GM10266 (cell line): ENCODE results near the gene BCAP31.
"Not testable (repeated sequence)": the region's sequence is repeated elsewhere in the genome, so short reads cannot be mapped to it uniquely, and the experiment has no call there.

Source experiments
- DNase-seq: peaks from one replicate; pipeline ENCODE4 v3.0.0; 2012; ENCODE audit errors: extremely low spot score
- TF ChIP-seq, protein P1 (sequence below): IDR thresholded peaks from 2 replicates; pipeline ENCODE4 v1.5.1; 2012; ENCODE audit warnings: mild to moderate bottlenecking, low read depth; ENCODE audit not compliant: control insufficient read depth, insufficient read depth; ENCODE audit errors: missing control alignments

The BCAP31 gene

DNA sequence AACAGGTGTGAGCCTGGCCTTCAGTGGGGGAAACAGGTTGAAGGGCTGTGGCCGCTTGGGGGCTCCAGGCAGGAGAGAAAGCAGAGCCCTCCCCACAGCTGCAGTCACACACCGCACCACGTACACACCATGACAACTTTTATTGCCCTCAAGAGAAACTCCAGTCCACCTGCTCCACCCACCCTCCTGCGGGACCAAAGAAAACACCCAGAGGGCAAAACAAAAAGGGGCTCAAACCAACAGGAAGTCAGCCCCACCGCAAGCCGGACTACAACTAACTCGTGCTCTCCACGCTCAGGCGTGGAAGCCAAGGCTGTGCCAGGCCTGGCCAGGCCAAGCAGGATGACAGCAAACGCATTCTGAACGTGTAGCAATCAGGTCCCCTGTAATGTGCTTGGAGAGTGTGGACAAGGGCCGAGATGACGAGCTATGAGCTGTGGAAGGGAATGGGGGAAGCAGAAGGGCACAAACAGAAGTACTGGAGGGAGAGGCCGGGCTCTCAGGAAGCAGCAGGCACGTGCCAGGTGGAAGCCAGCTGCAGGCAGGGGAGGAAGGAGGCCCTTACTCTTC is 23.7 kb downstream of the BCAP31 start:
- DNase-seq, result no peak
- TF ChIP-seq, protein P1, sequence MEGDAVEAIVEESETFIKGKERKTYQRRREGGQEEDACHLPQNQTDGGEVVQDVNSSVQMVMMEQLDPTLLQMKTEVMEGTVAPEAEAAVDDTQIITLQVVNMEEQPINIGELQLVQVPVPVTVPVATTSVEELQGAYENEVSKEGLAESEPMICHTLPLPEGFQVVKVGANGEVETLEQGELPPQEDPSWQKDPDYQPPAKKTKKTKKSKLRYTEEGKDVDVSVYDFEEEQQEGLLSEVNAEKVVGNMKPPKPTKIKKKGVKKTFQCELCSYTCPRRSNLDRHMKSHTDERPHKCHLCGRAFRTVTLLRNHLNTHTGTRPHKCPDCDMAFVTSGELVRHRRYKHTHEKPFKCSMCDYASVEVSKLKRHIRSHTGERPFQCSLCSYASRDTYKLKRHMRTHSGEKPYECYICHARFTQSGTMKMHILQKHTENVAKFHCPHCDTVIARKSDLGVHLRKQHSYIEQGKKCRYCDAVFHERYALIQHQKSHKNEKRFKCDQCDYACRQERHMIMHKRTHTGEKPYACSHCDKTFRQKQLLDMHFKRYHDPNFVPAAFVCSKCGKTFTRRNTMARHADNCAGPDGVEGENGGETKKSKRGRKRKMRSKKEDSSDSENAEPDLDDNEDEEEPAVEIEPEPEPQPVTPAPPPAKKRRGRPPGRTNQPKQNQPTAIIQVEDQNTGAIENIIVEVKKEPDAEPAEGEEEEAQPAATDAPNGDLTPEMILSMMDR, result no peak

DNA sequence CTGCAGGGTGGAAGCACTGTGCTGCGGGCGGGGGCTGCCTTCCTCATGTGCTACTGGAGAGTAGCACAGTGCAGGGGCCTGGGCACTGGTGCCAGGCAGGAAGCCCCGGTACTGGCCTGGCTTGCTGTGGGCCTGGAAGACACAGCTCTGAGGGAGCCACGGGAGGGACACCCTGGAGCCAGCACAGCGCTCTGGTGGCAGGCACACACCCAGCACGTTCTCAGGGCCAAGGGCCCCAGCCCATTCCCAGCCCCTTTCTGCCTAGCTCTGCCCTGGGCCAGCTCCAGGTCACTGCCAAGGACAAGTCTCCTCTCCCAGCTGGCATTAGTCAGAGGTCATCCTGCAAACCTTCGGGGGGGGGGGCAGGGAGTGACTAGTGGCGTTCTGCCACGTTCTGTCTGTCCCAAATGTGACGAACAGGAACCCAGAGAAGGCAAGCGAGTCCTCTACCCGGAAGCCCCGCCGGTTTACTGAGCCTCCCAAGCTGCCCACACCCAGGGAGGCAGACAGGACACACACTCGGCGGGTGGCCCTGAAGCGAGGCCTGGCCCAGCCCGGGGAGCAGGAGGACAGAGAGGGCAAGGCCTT is 24.3 kb downstream of the BCAP31 start:
- DNase-seq, result not testable (repeated sequence)

DNA sequence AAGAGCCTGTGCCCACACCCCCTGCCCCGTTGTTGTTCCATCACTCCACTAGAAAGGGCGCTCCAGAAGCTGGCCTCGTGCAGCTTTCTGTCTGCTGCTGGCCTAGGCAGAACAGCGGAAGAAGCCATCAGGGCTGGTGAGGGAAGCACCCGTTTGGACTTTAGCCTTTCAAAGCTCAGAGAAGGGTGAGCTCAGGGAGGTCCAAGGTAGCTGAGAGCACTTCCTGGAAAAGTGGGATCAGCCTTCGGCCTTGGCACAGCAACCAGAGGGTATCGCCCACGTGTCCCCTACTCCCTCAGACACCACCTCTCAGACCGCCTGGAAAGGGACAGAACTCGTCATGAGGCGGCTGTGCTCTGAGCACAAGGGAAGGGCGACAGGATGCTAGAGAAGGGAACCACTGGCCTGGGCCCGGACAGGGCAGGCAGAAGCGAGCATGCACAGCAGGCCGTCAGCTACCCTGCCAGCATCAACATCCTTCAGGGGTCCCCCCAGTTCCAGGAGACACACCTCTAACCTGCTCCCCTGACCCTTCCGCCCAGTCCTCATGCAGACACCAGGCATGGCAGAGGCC is 24.9 kb downstream of the BCAP31 start:
- not testable (repeated sequence) for DNase-seq

DNA sequence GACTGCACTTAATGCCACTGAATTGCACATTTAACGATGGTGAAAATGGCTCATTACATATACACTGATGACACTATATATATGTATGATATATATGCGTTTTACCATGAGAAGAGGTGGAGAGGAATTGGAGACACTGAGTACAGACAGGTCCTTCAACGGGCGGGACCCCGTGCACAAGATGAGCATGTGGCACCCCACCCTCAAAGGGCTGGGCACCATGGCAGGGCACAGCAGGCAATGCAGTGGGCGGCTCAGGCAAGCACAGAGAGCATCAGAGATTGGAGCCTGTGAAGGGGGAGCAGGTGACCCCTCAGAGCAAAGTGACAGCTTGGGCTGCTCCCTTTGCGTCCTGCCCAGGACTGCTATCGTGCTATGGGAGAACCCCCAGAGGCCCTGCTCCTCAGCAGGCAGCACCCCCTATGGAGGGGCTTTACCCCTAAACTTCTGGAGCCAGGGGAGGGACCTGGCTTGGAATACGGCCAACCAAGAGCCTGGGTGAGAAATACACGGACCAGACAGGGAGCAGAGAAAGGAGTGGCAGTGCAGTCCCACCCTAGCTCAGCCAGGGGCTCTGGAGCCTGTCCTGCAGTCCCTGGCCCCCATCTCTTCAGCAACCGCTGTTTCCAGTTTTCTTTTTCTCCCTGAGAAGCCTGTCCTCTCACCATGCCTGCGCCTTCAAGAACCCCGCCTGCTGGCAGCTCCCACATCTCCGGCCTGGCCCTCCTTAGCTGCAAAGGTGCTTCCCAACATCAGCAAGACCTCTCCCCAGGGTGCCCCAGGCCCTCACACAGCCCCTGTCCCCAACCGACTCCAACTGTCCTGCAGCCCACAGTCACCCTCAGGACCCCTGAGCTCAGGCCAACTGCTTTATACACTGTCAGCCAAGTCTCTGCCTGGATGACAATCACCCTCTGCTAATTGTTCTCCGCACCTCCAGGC is 26.0 kb downstream of the BCAP31 start:
- TF ChIP-seq, protein P1, result no peak
- no peak for DNase-seq

DNA sequence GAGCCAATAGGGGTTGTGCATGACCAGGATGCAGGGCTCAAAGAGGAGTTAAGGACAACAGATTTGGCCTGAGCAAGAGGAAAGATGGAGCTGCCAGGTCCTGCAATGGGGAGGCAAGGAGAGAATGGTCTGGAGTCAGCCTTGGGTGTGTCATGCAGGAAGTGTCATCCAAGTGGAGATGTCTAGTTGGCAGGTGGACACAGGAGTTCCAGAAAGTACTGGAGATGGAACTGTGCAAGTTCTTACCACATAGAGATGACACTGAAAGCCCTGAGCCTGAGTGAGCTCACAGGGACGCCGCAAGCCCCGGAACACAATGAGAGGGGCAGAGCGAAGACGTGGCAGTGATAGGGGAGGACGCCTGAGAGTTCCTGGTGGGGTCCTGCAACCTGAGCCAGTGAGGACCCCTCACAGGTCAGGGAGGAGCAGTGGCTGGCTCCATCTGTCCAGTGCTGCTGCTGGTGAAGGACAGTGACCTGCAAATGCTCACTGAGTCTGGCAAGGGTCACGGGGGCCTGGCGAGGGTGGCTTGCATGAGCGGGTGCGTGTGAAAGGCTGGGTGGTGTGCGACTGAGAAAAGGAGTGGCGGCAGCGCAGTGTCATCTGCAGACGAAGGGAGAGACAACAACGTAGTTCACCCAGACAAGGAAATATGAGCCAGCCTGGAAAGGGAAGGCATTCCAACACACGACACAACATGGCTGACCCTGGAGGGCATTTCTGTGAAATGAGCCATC is 27.0 kb downstream of the BCAP31 start:
- DNase-seq, result not testable (repeated sequence)

DNA sequence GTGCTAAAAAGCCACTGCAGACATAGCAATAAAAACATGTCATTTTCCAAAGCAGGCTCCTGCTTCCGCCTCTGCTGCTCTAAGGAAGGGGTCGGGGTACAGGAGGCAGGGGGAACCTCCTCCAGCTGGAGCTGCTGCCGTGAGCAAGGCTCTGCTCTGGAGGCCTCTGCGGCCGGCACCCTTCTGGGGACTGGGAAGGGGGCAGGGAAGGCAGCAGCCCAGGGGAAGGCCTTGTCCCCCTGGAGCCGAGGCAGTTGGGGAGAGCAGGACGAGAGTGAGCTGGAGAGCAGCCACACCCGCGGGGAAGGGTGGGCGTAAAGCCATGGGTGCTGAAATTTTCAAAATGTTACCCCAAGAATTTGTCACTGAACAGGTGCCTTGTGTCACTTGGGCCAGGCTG is 27.6 kb downstream of the BCAP31 start:
- DNase-seq, result not testable (repeated sequence)

DNA sequence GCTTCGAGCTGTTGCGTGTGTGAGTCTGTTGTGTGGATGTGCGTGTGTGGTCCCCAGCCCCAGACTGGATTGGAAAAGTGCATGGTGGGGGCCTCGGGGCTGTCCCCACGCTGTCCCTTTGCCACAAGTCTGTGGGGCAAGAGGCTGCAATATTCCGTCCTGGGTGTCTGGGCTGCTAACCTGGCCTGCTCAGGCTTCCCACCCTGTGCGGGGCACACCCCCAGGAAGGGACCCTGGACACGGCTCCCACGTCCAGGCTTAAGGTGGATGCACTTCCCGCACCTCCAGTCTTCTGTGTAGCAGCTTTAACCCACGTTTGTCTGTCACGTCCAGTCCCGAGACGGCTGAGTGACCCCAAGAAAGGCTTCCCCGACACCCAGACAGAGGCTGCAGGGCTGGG is 28.1 kb downstream of the BCAP31 start:
- TF ChIP-seq, protein P1, result no peak
- DNase-seq, result no peak

DNA sequence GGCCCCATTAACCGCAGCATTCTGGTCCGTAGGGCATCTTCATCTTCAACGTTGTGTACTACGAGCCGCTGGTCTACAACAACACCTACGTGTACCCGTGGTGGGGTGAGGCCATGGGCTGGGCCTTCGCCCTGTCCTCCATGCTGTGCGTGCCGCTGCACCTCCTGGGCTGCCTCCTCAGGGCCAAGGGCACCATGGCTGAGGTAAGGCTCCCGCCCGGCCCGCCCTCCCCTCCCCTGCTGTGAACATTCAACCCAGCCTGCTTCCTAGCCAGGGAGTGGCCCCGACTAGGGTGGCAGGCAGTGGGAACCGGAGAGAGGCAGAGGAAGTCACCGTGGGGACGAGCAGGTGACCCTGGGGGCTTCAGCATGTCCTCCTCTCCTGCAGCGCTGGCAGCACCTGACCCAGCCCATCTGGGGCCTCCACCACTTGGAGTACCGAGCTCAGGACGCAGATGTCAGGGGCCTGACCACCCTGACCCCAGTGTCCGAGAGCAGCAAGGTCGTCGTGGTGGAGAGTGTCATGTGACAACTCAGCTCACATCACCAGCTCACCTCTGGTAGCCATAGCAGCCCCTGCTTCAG is 29.4 kb downstream of the BCAP31 start:
- TF ChIP-seq, protein P1, result no peak
- no peak for DNase-seq

DNA sequence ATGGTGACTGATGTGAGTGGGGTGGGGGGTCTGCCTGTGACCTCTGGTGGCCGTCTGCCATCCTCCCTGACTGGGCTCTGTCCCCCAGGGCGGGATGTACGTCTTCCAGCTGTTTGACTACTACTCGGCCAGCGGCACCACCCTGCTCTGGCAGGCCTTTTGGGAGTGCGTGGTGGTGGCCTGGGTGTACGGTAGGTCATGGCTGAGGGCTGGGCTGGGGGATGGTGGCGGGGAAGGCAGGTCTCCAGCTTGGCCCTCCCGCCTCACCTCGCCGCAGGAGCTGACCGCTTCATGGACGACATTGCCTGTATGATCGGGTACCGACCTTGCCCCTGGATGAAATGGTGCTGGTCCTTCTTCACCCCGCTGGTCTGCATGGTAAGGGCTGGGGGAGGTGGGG is 29.9 kb downstream of the BCAP31 start:
- not testable (repeated sequence) for DNase-seq
